CD4-positive, alpha-beta T cell (primary cell): ENCODE results near the gene GPC5. TPM values are rescaled to one million over a fixed set of nuclear protein-coding genes. Genes with fewer than 3 reads are reported as not detected.
A peak's percentile ranks its signal among the peaks of the same experiment; 100 is the strongest.

ENCODE experiments used
- ATAC-seq: fragments of 200-7000 bp; cut with Tn5 transposase; one replicate; pipeline ENCODE4 v1.10.0; 2022; ENCODE audit warnings: mild to moderate bottlenecking; ENCODE audit not compliant: poor library complexity
- CTCF ChIA-PET: fragments of 350-600 bp; sonication (Branson Sonifier 250); formaldehyde crosslinking; loops from one replicate; lab custom pipeline; 2021; ENCODE audit warnings: antibody characterized with exemption, inconsistent platforms; lab: Charles Lee
- POLR2A ChIA-PET: fragments of 350-600 bp; sonication (Branson Sonifier 250); formaldehyde crosslinking; loops from one replicate; lab custom pipeline; 2021; ENCODE audit warnings: antibody characterized with exemption, inconsistent platforms; lab: Charles Lee
- DNase-seq, 14 experiments: peaks; one replicate each; pipeline ENCODE4 v3.0.0-alpha.2; 2013 to 2020; ENCODE audit warnings: mixed read lengths in 2 of 14
- H3K27ac ChIP-seq, 2 donors: one replicate each; pipeline versions ENCODE4 v1.5.1 to v1.7.0; 2013; ENCODE audit warnings: low read length in 2 of 2, low read depth in 1 of 2, mild to moderate bottlenecking in 1 of 2
- H3K27me3 ChIP-seq, 2 experiments: 1 replicate in 1 of 2; 2 replicates in 1 of 2; pipeline versions ENCODE4 v1.6.1 to v1.7.0; 2013; ENCODE audit warnings: low read length in 2 of 2, control low read depth in 1 of 2, mild to moderate bottlenecking in 1 of 2, moderate library complexity in 1 of 2; ENCODE audit not compliant: insufficient read depth in 2 of 2, control insufficient read depth in 1 of 2
- H3K36me3 ChIP-seq: one replicate; pipeline ENCODE4 v1.6.1; 2013; ENCODE audit warnings: low read length, control low read depth; ENCODE audit not compliant: insufficient read depth
- H3K4me1 ChIP-seq: one replicate; pipeline ENCODE4 v1.6.1; 2013; ENCODE audit warnings: low read length, control low read depth; ENCODE audit not compliant: insufficient read depth
- H3K4me3 ChIP-seq: one replicate; pipeline ENCODE4 v1.5.1; 2013; ENCODE audit warnings: mild to moderate bottlenecking, low read length, moderate library complexity
- H3K9me3 ChIP-seq, 2 experiments: 1 replicate in 1 of 2; 2 replicates in 1 of 2; pipeline versions ENCODE4 v1.6.1 to v1.7.0; 2013; ENCODE audit warnings: low read length in 2 of 2, mild to moderate bottlenecking in 2 of 2, control low read depth in 1 of 2, moderate library complexity in 1 of 2; ENCODE audit not compliant: control insufficient read depth in 1 of 2, insufficient read depth in 1 of 2
- H3K27ac Mint-ChIP-seq: one replicate; pipeline ENCODE4 v1.8.0; 2020; ENCODE audit warnings: mixed read lengths
- H3K27me3 Mint-ChIP-seq: one replicate; pipeline ENCODE4 v1.8.0; 2021; ENCODE audit warnings: mixed read lengths
- H3K36me3 Mint-ChIP-seq: one replicate; pipeline ENCODE4 v1.8.0; 2021; ENCODE audit warnings: low read depth, mixed read lengths
- H3K4me1 Mint-ChIP-seq: one replicate; pipeline ENCODE4 v1.8.0; 2021; ENCODE audit warnings: low read depth, mixed read lengths
- H3K4me3 Mint-ChIP-seq: one replicate; pipeline ENCODE4 v1.8.0; 2020; ENCODE audit warnings: mild to moderate bottlenecking, mixed read lengths
- H3K9me3 Mint-ChIP-seq: one replicate; pipeline ENCODE4 v1.8.0; 2020; ENCODE audit warnings: mixed read lengths
- CTCF ChIP-seq: fragments of 200-600 bp; IDR thresholded peaks from one replicate; pipeline ENCODE4 v1.8.0; 2022; ENCODE audit warnings: antibody characterized with exemption, mild to moderate bottlenecking
- intact Hi-C, 2 experiments: fragments of 100-400 bp; cut with DNase I in 1 of 2; cut with micrococcal nuclease in 1 of 2; formaldehyde crosslinking; loops; one replicate each; pipeline versions ENCODE4 v1.15.1 to v1.9.0; 2023 to 2025; cut with DNase I, micrococcal nuclease
- total RNA-seq, 174 experiments: library from RNA in 2 of 174; stranded (reverse) in 2 of 174; gene quantifications; one replicate each; pipeline ENCODE4 v1.2.3 and lab custom pipeline; 2021 to 2026

The GPC5 gene
- total RNA-seq, 2 experiments from 2014 or later: not detected

- Mint-ChIP-seq H3K27ac (no peak overlapping the region), H3K4me1 (no peaks in the 10 kb centered on the region), H3K9me3 (no peaks in the 10 kb centered on the region), H3K27me3 (peaks cover 11% of the 10 kb centered on the region), H3K4me3 (no peak overlapping the region), H3K36me3 (no peaks in the 10 kb centered on the region)
- no peaks in the 10 kb centered on the region for H3K9me3 ChIP-seq
- H3K27me3 ChIP-seq: no peaks in the 10 kb centered on the region
- no peaks in the 10 kb centered on the region for H3K4me1 ChIP-seq
- ChIA-PET CTCF (no interaction called here), POLR2A (no interaction called here)
- H3K36me3 ChIP-seq: no peaks in the 10 kb centered on the region
- peak in 3 of 14 experiments; percentile 2 to 28 (median 11) for DNase-seq
- no peak overlapping the region for H3K4me3 ChIP-seq
- H3K27ac ChIP-seq: no peak overlapping the region
- no peak for ATAC-seq
- TF ChIP-seq CTCF: no peak
- intact Hi-C loops: loop anchor here in 1 of 2 experiments (10.0 kb wide), 1 partner anchor 85 kb away; no protein-coding TSS in a partner anchor
Measured at GRCh38 chr13:91459485-91459884, 61.1 kb downstream of the GPC5 start.

DNA sequence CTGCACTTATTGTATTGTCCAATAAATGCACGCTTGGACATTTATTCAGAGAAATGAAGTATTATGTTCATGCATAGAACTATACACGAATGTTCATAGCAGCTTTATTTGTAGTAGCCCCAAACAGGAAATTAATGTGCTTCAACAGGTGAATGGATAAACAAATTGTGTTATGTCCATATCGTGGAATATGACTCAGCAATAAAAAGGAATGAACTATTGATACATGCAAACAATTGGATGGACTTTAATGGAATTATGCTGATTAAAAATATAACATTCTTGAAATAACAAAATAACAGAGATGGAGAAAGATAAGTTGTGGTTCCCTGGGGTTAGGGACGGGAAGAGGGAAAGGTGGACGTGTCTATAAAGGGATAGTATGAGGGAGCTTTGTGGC, 65.9 kb downstream of the GPC5 start:
- Histone ChIP-seq H3K27me3 (no peaks in the 10 kb centered on the region), H3K9me3 (no peaks in the 10 kb centered on the region), H3K27ac (no peak overlapping the region), H3K36me3 (no peaks in the 10 kb centered on the region), H3K4me3 (no peak overlapping the region), H3K4me1 (no peaks in the 10 kb centered on the region)
- DNase-seq (no peak), ATAC-seq (no peak)
- no peaks in the 10 kb centered on the region for H3K36me3 Mint-ChIP-seq
- H3K27ac Mint-ChIP-seq: no peak overlapping the region
- H3K4me1 Mint-ChIP-seq: no peaks in the 10 kb centered on the region
- TF ChIP-seq CTCF: no peak
- CTCF ChIA-PET: interaction anchor here (1.3 kb wide), 1 partner anchor 10 kb away, joined by 3 read pairs; no protein-coding TSS in a partner anchor
- H3K9me3 Mint-ChIP-seq: no peaks in the 10 kb centered on the region
- intact Hi-C loops: no loop called here
- no peak overlapping the region for H3K4me3 Mint-ChIP-seq
- peaks cover 4% of the 10 kb centered on the region for H3K27me3 Mint-ChIP-seq
- POLR2A ChIA-PET: no interaction called here

DNA sequence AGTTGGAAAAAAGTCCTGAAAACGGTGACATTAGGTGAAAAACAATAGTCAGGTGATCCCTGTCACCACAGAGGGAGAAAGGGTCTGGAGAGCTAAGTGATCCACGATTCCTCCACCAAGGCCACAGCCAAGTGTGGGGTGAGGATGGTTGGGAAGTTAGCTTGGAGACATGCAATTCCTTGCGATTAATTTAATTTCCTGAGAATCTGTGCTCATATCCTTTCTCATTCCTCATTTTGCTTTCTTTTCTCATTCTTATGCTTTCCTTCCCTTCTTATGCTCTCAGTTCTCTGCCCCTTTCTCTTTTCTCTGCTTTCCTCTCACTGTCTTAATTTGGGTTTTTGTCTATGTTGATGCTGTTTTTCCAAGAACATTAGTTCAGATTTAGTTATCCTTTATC, 68.8 kb downstream of the GPC5 start:
- DNase-seq (no peak), ATAC-seq (no peak)
- Histone ChIP-seq H3K4me3 (no peak overlapping the region), H3K27me3 (peaks cover 0 to 6% of the 10 kb centered on the region in 2 experiments), H3K36me3 (no peaks in the 10 kb centered on the region), H3K9me3 (no peaks in the 10 kb centered on the region), H3K4me1 (no peaks in the 10 kb centered on the region), H3K27ac (no peak overlapping the region)
- POLR2A ChIA-PET: no interaction called here
- Mint-ChIP-seq H3K4me1 (no peaks in the 10 kb centered on the region), H3K9me3 (no peaks in the 10 kb centered on the region), H3K36me3 (no peaks in the 10 kb centered on the region), H3K27ac (no peak overlapping the region), H3K4me3 (no peak overlapping the region), H3K27me3 (peaks cover 4% of the 10 kb centered on the region)
- intact Hi-C loops: no loop called here
- CTCF ChIA-PET: no interaction called here
- TF ChIP-seq CTCF: no peak
